BJ (cell line): Measurements from ENCODE around the gene CEP295NL. TPM values are rescaled to one million over a fixed set of nuclear protein-coding genes. Genes with fewer than 3 reads are reported as not detected.

Experiments used
- CTCF ChIA-PET: fragments of 350-600 bp; formaldehyde crosslinking; extraction: SDS; loops from one replicate; lab custom pipeline; 2021; ENCODE audit warnings: antibody characterized with exemption, inconsistent platforms; lab: Yijun Ruan, JAX
- POLR2A ChIA-PET: fragments of 300-600 bp; sonication (Branson Sonifier 250); formaldehyde crosslinking; extraction: SDS; loops from one replicate; lab custom pipeline; 2021; ENCODE audit warnings: antibody characterized with exemption; lab: Charles Lee
- DNase-seq: peaks from one replicate; pipeline ENCODE4 v3.0.0-alpha.2; 2011; ENCODE audit warnings: low read depth
- H3K27me3 ChIP-seq: 2 replicates; pipeline ENCODE4 v1.6.0; 2011; ENCODE audit warnings: low read length; ENCODE audit not compliant: control insufficient read depth, insufficient read depth
- H3K36me3 ChIP-seq: 2 replicates; pipeline ENCODE4 v1.5.1; 2011; ENCODE audit warnings: low read length; ENCODE audit not compliant: control insufficient read depth, insufficient read depth
- H3K4me3 ChIP-seq: 2 replicates; pipeline ENCODE4 v1.5.1; 2011; ENCODE audit warnings: low read depth, mild to moderate bottlenecking, control low read depth, low read length
- CTCF ChIP-seq: IDR thresholded peaks from 2 replicates; pipeline ENCODE4 v1.5.1; 2011; ENCODE audit warnings: low read depth, mild to moderate bottlenecking, control low read depth, inconsistent platforms, low read length, moderate library complexity; ENCODE audit not compliant: insufficient read depth
- polyA plus RNA-seq: library from polyadenylated mRNA; depleted of rRNA; stranded (reverse); fragments of >200 nt; gene quantifications from 2 replicates; pipeline ENCODE4 v1.2.3, GENCODE V29; 2011

Gene CEP295NL
- polyA plus RNA-seq, 1 experiment, result 0.15 TPM

DNA sequence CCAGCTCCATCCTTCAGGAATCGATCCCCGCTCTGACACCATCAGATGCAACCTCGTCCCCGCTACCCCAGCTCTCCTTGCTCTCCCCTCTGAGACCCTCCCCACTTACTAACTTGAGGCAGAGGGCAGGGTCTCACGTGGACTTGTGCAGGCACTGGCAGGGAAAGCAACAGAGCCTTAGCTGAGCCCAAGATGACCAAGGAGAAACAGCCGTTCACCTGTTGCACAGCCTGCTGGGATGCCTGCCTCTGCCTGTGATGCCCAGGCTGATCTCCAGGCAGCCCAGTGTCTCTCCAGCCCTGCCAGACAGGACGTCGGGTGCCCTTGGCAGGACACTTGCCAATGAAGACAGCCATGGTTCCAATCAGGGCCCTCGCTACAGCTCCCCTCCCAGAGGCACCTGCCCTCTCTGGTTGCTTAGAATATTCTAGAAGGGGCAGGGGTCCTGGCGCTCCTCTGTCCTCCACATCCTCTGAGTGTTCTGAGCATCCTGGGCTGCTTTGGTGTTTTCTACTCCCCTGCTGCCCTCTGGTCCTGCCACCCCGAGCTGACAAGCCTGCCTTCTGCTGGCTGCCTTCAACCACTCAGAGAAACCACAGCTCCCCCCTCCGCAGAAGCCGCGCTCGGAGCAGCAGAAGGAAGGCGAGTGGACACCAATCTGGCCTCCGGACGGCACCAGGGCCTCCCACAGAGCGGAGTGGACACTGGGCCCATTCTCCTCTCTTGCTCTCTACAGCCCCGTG is 6.7 kb downstream of the CEP295NL start:
- CTCF ChIA-PET, result interaction anchor here (2.9 kb wide), 1 partner anchor 9 kb away, joined by 6 read pairs; no protein-coding TSS in a partner anchor
- Histone ChIP-seq H3K4me3 (no peak overlapping the region), H3K27me3 (no peaks in the 10 kb centered on the region), H3K36me3 (peaks cover 21% of the 10 kb centered on the region)
- POLR2A ChIA-PET, result no interaction called here
- TF ChIP-seq CTCF, result no peak
- no peak for DNase-seq

GRCh38 chr17:78895322-78895721 is 7.7 kb downstream of the CEP295NL start:
- H3K27me3 ChIP-seq, result no peaks in the 10 kb centered on the region
- peaks cover 22% of the 10 kb centered on the region for H3K36me3 ChIP-seq
- CTCF ChIA-PET, result interaction anchor here (2.9 kb wide), 1 partner anchor 10 kb away, joined by 6 read pairs; no protein-coding TSS in a partner anchor
- DNase-seq, result no peak
- POLR2A ChIA-PET, result no interaction called here
- TF ChIP-seq CTCF, result no peak
- no peak overlapping the region for H3K4me3 ChIP-seq

DNA sequence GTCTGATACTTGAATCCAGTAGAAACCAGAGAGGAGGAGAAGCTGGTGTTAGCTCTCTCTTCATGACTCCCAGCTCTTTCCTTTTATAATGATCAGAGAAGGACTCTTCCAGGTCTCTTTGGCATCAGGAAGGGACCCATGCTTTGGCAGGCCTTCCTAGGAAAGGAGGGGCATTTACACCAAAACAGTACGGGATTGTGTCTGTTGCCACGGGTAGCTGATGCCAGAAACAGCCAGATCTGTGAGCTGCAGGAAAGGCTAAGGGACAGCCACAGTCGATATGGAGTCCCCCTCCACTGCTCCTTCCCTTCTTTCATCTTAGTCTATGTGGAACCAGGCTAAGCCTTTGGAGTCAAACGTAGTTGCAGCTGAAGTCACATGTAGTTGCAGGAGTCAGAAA is 9.3 kb downstream of the CEP295NL start:
- H3K36me3 ChIP-seq, result peaks cover 22% of the 10 kb centered on the region
- no peak for DNase-seq
- no peak overlapping the region for H3K4me3 ChIP-seq
- H3K27me3 ChIP-seq, result no peaks in the 10 kb centered on the region
- CTCF ChIA-PET, result interaction anchor here (1.8 to 2.9 kb wide), 2 partner anchors 11 to 28 kb away, joined by 5 to 6 read pairs; no protein-coding TSS in a partner anchor
- no peak for TF ChIP-seq CTCF
- POLR2A ChIA-PET, result no interaction called here

GRCh38 chr17:78892936-78893379 is 10.0 kb downstream of the CEP295NL start:
- H3K36me3 ChIP-seq, result peaks cover 20% of the 10 kb centered on the region
- POLR2A ChIA-PET, result no interaction called here

More at GRCh38 chr17:78892936-78893379, 10.0 kb downstream of the CEP295NL start:
- TF ChIP-seq CTCF, result no peak
- no peaks in the 10 kb centered on the region for H3K27me3 ChIP-seq
- no peak overlapping the region for H3K4me3 ChIP-seq
- no peak for DNase-seq
- CTCF ChIA-PET, result interaction anchor here (1.8 kb wide), 1 partner anchor 27 kb away, joined by 5 read pairs; no protein-coding TSS in a partner anchor
